GM19328 (cell line): Measurements from ENCODE around the gene CORO6.

ENCODE experiments used
- ATAC-seq: cut with Tn5 transposase; IDR thresholded peaks from one replicate; pipeline ENCODE4 v1.9.1; 2021; ENCODE audit warnings: mild to moderate bottlenecking, moderate library complexity; ENCODE audit not compliant: unreplicated experiment

CORO6 gene

DNA sequence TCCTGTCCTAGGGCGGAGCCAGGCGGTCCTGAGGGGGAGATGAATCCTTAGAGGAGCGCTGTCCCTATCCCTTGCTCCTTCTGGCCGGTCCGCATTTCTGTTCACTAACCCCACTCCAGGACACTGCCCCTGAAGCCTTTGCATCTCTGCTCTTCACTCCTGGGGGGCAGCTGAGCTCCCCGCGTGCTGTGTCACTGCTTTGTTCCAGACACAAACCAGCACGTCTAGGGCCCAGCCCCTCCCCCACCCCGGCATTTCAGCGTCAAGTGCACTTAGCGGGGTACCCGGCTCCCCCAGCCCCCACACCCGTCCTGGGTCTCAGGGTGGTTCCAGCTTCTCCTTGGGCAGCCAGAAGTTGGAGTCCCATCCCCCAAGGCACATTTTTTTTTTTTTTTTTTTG, 8.9 kb downstream of the CORO6 start:
- no peak for ATAC-seq

DNA sequence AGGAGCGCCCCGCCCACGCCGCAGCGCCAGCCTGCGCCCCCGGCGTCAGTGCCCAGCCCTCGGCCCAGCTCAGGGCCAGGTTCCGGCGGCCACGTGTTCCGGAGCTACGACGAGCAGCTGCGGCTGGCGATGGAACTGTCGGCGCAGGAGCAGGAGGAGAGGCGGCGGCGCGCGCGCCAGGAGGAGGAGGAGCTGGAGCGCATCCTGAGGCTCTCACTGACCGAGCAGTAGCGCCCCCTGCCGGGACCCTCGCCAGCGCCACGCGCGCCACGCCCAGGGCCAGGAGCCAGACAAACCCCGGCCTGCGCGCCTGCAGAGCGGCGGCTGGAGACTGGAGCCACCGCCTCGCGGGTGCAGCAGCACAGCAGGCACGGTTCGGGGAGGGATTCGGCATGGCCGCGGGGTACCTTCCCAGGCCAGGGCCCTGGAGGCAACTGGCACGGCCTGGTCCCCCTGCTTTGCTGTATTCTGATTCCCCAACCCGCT, 9.3 kb downstream of the CORO6 start:
- ATAC-seq = no peak

DNA sequence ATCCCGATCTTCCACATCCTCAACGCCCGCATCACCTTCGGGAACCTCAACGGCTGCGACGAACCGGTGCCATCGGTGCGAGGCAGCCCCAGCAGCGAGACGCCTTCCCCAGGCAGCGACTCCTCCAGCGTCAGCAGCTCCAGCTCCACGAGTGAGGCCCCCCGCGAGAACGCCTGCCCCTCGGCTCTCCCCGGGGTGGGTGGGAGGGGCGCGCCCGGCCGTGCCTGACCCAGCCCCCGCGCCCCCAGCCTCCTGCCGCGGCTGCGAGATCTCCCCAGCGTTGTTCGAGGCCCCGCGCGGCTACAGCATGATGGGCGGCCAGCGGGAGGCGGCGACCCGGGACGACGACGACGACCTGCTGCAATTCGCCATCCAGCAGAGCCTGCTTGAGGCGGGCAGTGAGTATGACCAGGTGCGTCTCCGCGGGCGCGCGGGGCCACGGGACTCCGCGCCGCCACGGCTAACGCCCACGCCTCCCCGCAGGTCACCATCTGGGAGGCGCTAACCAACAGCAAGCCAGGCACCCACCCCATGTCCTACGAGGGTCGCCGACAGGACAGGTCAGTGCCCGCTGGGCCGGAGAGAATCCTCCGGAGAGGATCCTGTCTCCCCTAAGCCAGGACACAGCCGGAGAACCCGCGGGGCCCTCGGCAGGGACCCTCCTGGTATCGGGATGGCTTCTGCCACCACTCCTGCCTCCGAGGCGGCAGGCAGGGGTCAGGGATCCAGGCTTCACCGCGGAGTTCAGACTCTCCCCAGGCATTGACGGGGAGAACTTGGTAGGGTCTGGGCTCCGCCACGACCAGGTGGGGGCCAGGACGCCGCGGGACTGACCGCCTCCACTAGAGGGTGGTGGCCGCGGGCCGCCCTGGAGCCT, 10.1 kb downstream of the CORO6 start:
- ATAC-seq = no peak

DNA sequence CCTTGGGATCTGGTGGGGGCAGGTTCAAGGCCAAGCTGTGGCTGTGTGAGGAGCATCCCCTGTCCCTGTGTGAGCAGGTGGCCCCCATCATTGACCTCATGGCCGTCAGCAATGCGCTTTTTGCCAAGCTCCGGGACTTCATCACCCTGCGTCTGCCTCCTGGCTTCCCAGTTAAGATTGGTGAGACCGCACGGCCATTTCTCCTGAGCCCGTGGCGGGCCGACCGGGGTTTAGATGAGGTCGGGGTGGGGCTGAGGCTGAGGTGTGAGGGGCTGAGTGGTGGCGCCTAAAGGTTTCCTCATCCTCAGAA, 10.7 kb downstream of the CORO6 start:
- no peak for ATAC-seq

DNA sequence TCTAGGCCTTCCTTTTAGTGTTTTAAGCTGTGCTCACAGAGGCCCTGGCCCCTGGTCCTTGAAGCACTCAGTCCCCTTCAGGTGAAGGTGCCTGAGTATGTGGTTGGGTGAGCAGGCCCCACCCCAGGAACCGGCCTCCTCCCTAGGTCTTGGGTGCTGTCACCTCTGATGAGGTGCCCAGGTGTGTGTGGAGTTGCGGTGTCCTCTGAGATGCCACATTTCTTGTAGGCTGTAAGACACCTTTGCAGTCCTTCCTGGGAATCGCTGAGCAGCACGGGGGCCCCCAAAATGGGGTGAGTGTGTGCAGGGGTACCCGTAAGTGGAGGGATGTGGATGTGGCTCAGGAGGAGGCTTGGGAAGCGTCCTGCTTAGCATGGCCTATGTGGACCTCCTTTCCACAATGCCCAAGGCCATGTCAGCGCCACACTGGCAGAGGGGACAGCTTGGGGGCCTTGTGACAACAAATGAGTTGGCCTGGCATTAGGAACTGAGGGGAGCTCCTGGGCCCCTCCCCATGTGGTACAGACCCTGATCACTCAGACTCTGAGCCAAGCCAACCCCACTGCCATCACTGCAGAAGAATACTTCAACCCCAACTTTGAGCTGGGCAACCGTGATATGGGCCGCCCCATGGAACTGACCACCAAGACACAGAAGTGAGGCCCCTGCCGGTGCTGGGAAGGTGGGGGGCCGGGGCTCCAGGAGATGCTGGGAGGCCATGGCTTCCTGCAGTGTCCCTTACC, 11.2 kb downstream of the CORO6 start:
- no peak for ATAC-seq

DNA sequence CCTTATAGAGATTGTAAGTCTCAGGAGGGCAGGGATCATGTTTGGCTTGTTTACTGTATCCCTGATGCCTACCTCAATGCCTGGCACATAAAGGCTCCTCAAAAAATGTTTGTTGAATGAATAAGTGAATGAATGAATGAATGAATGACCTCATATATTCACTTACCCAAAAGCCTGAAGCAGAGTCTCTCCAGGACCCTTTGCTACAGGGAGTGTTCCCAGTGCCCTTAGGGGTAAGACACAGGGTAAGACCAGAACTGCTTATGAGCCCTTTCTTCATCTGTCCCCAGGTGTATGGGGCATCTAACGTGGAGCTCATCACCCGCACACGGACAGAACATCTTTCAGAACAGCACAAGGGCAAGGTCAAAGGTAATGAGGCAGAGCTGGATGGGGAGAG, 12.3 kb downstream of the CORO6 start:
- no peak for ATAC-seq

DNA sequence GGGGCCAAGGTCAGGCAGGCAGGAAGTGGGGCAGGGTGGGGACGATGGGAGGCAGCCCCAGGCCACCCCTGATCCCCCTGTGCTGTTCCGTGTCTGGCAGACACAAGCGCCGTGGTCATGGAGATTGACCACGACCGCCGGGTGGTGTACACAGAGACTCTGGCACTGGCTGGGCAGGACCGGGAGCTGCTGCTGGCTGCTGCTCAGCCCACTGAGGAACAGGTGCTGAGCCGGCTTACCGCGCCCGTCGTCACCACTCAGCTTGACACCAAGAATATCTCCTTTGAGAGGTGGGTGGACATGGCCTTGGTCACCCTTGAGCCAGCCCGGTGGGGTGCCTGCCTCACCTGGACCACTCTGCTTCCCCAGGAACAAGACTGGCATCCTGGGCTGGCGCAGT, 13.7 kb downstream of the CORO6 start:
- no peak for ATAC-seq

DNA sequence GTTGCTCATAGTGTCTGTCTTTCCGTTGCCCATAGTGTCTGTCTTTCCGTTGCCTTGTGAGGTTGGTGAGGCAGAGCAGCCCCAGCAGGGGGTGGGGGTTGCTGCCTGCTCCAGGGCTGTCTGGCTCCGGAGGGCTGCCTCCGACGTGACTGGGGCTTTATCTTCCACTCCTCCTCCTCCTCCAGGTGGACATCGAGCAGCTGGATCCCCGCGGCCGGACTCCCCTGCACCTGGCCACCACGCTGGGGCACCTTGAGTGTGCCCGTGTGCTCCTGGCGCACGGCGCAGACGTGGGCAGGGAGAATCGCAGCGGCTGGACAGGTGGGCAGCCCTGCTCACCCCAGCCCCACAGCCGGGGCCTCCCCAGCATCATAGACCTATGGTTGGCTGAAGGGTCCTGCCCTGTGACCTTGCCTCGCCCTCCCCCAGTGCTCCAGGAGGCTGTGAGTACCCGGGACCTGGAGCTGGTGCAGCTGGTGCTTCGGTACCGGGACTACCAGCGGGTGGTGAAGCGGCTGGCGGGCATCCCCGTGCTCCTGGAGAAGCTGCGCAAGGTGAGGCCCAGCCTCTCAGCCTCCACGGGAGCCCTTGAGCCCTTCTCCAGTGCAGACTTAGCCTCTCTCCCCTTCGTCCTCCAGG, 15.0 kb downstream of the CORO6 start:
- ATAC-seq = no peak

DNA sequence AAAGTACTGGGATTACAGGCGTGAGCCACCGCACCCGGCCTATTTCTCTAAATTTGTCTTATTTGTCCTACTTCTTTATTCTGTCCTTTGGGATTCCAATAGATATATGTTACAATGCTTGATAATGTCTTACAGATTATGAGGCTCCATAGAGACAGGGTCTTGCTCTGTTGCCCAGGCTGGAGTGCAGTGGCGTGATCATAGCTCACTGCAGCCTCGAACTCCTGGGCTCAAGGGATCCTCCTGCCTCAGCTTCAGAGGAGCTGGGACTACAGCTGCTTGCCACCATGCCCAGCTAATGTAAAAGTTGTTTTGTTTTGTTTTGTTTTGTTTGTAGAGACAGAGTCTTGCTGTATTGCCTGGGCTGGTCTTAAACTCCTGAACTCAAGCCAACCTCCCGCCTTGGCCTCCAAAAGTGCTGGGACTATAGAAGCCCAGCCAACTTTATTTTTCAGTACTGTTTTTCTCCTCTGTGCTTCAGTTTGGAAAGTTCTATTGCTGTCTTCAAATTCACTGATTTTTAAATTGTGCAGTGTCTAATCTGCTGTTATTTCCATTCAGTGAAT, 19.5 kb downstream of the CORO6 start:
- ATAC-seq = no peak

DNA sequence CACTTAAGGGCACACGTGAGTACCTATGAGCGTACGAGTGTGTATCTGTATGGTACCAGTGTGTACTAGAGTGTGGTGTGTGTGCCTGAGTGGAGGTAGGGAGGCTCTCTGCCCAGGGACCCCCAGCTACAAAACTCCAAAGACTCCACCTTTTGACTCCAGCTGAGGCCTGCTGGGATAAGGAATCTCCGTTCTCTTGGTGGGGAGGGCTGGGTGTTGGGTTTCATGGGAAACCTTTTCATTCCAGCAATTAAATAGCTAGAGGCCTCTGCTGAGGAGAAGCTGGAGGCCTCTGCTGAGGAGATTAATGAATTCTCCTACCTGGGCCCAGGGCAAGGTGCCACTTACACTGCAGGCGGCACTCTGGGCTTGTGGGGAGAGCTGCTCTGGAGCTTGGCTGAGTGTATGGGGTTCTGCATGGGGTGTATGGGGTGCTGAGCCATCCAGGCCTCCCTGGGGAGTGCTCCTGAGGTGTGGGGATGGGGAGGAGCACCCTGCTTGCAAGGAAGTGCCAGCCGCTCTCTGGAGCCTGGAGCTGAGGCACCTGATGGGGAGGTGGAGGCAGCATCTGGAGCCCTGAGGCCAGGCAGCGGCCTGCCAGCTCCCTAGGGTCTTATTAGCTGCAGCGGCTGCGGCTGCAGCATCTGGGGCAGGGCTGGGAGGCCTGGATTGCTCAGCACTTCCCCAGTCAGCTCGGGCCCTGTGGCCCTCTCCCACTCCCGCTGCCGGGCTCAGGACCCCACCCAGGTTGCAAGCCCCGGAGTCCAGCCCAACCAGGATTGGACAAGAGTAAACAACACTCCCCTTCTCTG, 25.1 kb downstream of the CORO6 start:
- no peak for ATAC-seq

DNA sequence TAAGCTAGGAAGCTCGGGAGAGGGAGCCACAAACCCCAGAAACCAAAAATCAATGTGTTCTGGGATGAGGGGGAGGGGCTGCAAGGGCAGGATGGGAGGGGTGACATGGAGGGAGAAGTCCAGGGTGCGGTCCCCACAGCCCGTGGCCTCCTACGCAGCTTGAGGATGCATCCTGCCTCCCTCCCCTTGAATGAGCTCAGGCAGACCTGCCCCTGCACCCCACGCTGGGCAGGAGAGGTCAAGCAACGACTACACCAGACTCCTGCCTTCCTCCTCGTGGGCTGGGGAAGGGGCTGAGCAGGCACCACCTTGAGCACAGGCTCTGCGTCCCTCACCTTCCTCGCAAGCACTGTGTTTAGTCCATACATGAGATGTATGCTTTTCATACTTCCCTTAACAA, 25.9 kb downstream of the CORO6 start:
- no peak for ATAC-seq

DNA sequence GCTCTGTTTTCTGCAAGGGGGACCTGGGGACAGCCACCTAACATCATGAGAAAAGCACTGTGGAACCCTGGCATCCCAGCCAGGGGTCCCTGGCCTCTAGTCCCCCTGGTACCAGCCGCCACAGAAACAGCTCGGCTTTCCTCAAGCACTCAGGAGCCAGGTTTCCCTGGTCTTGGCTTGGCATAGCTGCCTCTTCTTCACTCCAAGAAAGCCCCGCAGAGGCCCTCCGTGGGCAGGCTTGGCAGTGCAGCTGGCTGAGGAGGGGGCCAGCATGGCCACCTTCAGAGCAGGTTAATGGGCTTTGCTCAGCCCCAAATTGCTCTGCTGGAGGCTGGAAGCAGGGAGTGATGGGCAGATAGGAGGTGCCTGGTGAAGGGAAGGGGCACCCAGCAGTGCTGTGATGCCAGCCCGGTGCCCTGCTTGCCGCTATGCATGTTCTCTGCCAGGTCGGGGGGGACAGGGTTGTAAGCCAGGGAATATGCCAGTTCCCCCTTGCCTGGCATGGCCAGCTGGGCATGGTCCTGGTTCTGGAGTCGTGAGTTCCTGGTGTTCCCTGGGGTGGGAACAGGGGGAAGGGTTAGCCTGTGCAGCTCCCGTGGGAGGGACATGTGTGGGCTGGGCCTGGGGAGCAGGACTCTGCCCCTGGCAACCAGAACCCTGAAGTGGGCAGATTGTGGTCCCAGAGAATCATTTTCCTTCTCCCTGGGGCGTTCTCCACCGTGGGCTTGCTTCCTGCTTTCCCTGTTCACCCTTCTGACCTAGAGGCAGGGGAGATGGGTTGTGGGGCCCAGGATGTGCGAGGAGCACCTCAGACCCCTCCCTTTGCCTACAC, 26.6 kb downstream of the CORO6 start:
- no peak for ATAC-seq

DNA sequence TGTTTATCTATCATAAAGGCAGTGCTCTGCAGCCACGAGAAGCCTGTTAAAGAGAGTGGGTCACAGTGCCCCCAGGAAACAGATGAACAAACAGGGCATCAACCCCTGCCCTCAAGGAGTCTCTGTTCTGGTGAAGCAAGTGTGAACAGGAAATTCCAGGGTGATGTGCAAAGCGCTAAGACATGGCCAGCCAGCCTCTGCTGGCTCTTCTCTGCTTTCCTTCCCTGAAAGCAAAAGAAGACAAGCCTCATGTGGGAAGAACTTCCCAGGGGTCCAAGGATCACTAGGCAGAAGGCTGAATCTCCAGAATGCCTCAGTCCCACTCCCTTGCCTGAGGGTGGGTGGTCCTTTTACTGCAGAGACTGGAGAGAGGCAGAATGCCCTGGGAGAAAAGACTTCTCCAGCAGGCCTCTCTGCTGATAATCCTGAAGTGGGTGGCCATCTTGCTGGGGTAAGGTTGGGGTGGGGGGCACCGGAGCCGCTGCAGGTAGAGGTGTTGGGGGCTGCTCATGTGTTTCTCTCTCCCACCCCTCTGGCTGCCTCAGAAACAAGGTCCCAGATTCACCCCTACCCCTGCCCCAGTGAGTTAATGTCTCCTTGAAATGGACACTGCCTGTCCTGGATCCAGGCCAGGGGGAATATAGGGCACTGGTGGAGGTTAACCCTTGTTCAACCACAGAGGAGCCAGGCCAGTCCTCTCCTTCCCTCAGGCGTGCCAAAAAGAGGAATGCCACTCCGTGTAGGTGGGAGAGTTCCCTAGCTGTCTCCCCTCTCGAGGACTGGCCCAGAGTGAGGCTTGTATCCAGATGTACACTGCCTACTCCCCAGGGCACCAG, 27.4 kb downstream of the CORO6 start:
- no peak for ATAC-seq

DNA sequence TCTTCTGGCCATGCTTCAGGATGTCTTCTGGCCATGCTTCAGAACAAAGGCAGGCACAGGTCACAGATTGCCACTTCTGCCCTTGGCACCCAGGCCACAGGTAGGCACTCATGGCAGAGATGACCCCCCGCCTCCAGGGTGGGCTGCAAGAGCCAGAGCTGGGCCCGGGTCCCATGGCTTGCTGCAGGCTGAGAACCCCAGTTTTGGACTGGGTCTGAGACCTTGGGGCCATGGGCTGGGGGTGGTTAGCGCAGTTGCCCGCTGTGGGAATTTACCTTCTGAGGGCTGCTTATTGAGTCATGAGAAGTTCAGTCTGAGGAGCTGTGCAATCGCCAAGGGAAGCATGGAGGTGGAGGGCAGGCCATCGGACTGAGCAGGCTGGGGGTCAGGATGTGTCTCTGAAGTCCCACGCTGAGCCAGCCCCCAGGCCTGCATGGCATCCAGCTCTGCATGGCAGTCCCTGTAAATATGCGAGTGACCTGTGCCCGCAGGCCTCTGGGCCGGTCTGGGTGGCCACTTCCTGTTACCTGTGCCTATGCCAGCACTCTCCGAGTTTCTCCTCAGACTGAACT, 28.1 kb downstream of the CORO6 start:
- no peak for ATAC-seq

DNA sequence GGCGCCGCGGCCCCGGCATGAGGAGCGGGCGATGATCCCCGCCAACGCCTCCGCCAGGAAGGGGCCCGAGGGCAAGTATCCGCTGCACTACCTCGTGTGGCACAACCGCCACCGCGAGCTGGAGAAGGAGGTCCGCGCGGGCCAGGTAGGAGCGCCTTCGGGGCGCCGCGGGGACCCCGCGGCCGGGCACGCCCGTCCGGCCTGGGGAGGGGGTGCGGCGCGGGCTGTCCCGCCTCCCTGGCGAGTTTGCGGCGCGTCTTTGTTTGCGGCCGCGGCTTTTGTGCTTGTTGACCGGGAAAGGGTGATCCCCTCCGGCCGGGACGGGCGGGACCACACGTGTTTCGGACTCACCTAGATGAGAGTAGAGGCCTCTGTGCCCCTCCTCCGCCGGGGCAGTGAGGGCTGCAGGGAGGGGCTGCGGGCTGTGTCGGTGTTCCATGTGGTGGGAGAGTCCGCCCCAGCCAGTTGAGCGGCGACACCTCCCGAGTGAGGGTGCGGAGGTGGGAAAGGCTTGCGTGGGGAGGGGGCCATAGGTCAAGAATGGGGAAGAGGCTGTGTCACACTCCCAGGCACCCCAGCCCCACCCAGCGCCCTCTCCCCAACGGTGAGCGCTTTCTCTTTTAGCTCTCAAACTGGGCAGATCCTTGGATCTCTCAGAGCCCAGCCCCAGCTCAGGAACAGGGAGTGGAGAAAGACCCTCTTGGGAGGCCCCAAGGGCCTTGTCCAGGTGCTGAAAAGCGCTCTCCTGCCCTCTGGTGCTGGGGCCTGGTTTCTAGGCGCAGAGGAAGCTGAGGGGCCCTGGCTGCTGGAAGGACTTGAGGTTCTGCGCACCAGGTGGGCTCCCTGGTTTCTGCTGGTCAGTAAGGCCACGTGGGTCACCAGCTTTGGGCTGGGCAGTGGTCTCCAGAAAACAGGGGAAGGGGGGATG, 28.9 kb downstream of the CORO6 start:
- ATAC-seq = no peak

DNA sequence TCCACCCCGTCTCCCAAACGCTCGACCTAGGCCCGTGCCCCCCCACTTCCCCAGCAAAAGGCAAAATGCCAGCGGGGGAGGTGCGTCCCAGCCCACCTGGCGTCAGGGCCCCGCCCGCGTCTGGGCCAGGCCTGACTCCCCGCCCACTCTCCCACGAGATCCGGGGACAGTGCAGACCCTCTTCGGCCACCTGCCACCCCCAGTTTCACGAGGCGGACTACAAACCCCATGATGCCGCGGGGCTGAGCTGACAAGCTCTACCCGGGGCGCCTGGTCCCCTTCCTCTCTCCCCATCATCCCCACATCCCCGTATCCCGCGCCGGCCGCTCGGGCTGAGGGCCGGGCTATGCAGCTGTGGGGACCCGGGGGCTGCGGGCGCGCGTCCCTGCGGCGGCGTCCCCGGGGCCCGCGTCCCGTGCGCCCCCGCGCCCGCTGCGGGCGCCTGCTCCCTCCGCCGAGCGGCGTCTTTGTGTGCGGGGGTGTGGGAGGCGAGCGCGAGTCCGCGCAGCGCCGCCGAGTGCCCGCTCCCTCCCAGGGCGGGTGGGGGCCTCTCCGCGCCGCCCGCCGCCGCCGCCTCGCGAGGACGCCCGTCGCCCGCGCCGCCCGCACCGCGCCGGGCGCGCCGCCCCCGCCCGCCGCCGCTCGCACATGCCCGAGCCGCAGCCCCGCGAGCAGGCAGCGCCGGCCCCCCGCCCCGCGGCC, 29.7 kb downstream of the CORO6 start, which contains the start of gene ANKRD13B:
TSS of gene ANKRD13B (plus strand) at position 283 of the 702 bp plus-strand sequence. CDS start 490 bp downstream, outside the sequence.
- no peak for ATAC-seq
